Thymus (tissue), 14 donors: ENCODE results near the gene CWH43. TPM values are rescaled to one million over a fixed set of nuclear protein-coding genes. Genes with fewer than 3 reads are reported as not detected.

Experiments
- DNase-seq, 9 donors: peaks; one replicate each; pipeline ENCODE4 v3.0.0-alpha.2; 2013; ENCODE audit warnings: low spot score in 9 of 9, low read depth in 6 of 9, missing footprints in 1 of 9
- H3K27ac ChIP-seq, 2 donors: one replicate each; pipeline ENCODE4 v1.5.1; 2013; ENCODE audit warnings: control low read depth in 1 of 2, low read depth in 1 of 2, low read length in 1 of 2, mild to moderate bottlenecking in 1 of 2, moderate library complexity in 1 of 2
- H3K27me3 ChIP-seq, 2 donors: one replicate each; pipeline ENCODE4 v1.5.1; 2013; ENCODE audit warnings: low read length in 1 of 2; ENCODE audit not compliant: control insufficient read depth in 2 of 2, insufficient read depth in 1 of 2
- H3K36me3 ChIP-seq, 2 donors: one replicate each; pipeline ENCODE4 v1.5.1; 2013; ENCODE audit warnings: low read length in 1 of 2, mild to moderate bottlenecking in 1 of 2, moderate library complexity in 1 of 2; ENCODE audit not compliant: control insufficient read depth in 2 of 2, insufficient read depth in 2 of 2
- H3K4me1 ChIP-seq, 2 donors: one replicate each; pipeline ENCODE4 v1.5.1; 2013; ENCODE audit warnings: low read length in 2 of 2; ENCODE audit not compliant: control insufficient read depth in 2 of 2, insufficient read depth in 2 of 2
- H3K4me3 ChIP-seq, 2 donors: one replicate each; pipeline ENCODE4 v1.5.1; 2013; ENCODE audit warnings: low read length in 2 of 2, control low read depth in 1 of 2, mild to moderate bottlenecking in 1 of 2
- H3K9me3 ChIP-seq, 2 donors: one replicate each; pipeline ENCODE4 v1.5.1; 2013; ENCODE audit warnings: low read length in 1 of 2, mild to moderate bottlenecking in 1 of 2; ENCODE audit not compliant: control insufficient read depth in 2 of 2, insufficient read depth in 1 of 2
- WGBS: extraction: QIAGEN DNeasy Blood & Tissue Kit; methylation state at CpG from one replicate; pipeline ENCODE4 v1.1.7; 2013; 5-methylcytosine and 5-hydroxymethylcytosine counted together
- long read RNA-seq, 10 donors: transcript quantifications; one replicate each; lab custom pipeline, GENCODE V29; 2026
- polyA plus RNA-seq: library from polyadenylated mRNA; stranded (reverse); fragments of 200-250 nt; gene quantifications from one replicate; pipeline ENCODE4 v1.2.3, GENCODE V29; 2013
- total RNA-seq: library from RNA; stranded (reverse); fragments of 120-200 nt; gene quantifications from one replicate; pipeline ENCODE4 v1.2.4, GENCODE V29; 2013
- donor health status: healthy.

Gene CWH43
- total RNA-seq (0.09 TPM), polyA plus RNA-seq (1.3 TPM)
- long read RNA-seq, donor 1, result 0 reads
- long read RNA-seq, donor 2, result 0 reads
- long read RNA-seq, donor 3, result 0 reads
- long read RNA-seq, donor 4, result 0 reads
- long read RNA-seq, donor 5, result 0 reads
- long read RNA-seq, donor 6, result 0 reads
- long read RNA-seq, donor 7, result 0 reads
- long read RNA-seq, donor 8, result 0 reads
- long read RNA-seq, donor 9, result 0 reads
- long read RNA-seq, donor 10, result 0 reads

- no peak for DNase-seq
- Histone ChIP-seq H3K4me1 (no peaks in the 10 kb centered on the region), H3K9me3 (no peaks in the 10 kb centered on the region), H3K4me3 (no peak within 1 kb of the TSS), H3K27me3 (peaks cover 19 to 36% of the 10 kb centered on the region in 2 donors), H3K36me3 (no peaks in the 10 kb centered on the region), H3K27ac (no peak within 1 kb of the TSS)
- 7% methylated on average over 63 of the region's 63 CpGs for WGBS
Observed at GRCh38 chr4:48985976-48986653, at the start of gene CWH43. Gene CWH43 (plus strand): TSS chr4:48986275. CDS start chr4:48986430, 155 bp downstream.

GRCh38 chr4:48937033-48937432 lies 49.0 kb upstream of the CWH43 start:
- DNase-seq, result no peak
- Histone ChIP-seq H3K27me3 (peaks cover 0 to 2% of the 10 kb centered on the region in 2 donors), H3K4me1 (no peaks in the 10 kb centered on the region), H3K4me3 (no peak overlapping the region), H3K27ac (no peak overlapping the region), H3K36me3 (no peaks in the 10 kb centered on the region), H3K9me3 (peaks cover 2 to 5% of the 10 kb centered on the region in 2 donors)
- WGBS, result 95% methylated on average over 2 of the region's 2 CpGs

- 94% methylated on average over 3 of the region's 3 CpGs for WGBS
Observed at GRCh38 chr4:48938831-48939230, 47.2 kb upstream of the CWH43 start.

GRCh38 chr4:48939785-48940184 lies 46.3 kb upstream of the CWH43 start:
- peaks cover 0 to 7% of the 10 kb centered on the region in 2 donors for H3K4me1 ChIP-seq
- H3K9me3 ChIP-seq, result peaks cover 2 to 5% of the 10 kb centered on the region in 2 donors
- no peaks in the 10 kb centered on the region for H3K36me3 ChIP-seq
- no peak overlapping the region for H3K4me3 ChIP-seq
- DNase-seq, result no peak
- H3K27me3 ChIP-seq, result peaks cover 0 to 2% of the 10 kb centered on the region in 2 donors
- H3K27ac ChIP-seq, result no peak overlapping the region

More at GRCh38 chr4:48938831-48939230, 47.2 kb upstream of the CWH43 start:
- Histone ChIP-seq H3K36me3 (no peaks in the 10 kb centered on the region), H3K4me3 (no peak overlapping the region), H3K4me1 (no peaks in the 10 kb centered on the region), H3K27ac (no peak overlapping the region), H3K9me3 (peaks cover 2 to 5% of the 10 kb centered on the region in 2 donors), H3K27me3 (peaks cover 0 to 2% of the 10 kb centered on the region in 2 donors)
- no peak for DNase-seq

- H3K4me3 ChIP-seq, result no peak overlapping the region
- peak overlapping the region in 1 of 2 donors; percentile 18 for H3K27ac ChIP-seq
- H3K36me3 ChIP-seq, result no peaks in the 10 kb centered on the region
- WGBS, result 86% methylated on average over 1 of the region's 1 CpG
- DNase-seq, result no peak
- peaks cover 2% of the 10 kb centered on the region in 2 donors for H3K9me3 ChIP-seq
- peaks cover 0 to 11% of the 10 kb centered on the region in 2 donors for H3K4me1 ChIP-seq
- peaks cover 0 to 2% of the 10 kb centered on the region in 2 donors for H3K27me3 ChIP-seq
Observed at GRCh38 chr4:48943387-48943786, 42.7 kb upstream of the CWH43 start.

- Histone ChIP-seq H3K36me3 (no peaks in the 10 kb centered on the region), H3K4me1 (peaks cover 0 to 11% of the 10 kb centered on the region in 2 donors), H3K27ac (no peak overlapping the region), H3K9me3 (no peaks in the 10 kb centered on the region), H3K27me3 (peaks cover 0 to 2% of the 10 kb centered on the region in 2 donors), H3K4me3 (no peak overlapping the region)
- DNase-seq, result peak in 1 of 9 donors; percentile 5
- WGBS, result 93% methylated on average over 8 of the region's 8 CpGs
Observed at GRCh38 chr4:48944252-48944651, 41.8 kb upstream of the CWH43 start.

- DNase-seq, result peak; percentile 20 to 79 (median 44)
- H3K27me3 ChIP-seq, result peaks cover 0 to 2% of the 10 kb centered on the region in 2 donors
- H3K27ac ChIP-seq, result no peak overlapping the region
- no peaks in the 10 kb centered on the region for H3K36me3 ChIP-seq
- 67% methylated on average over 6 of the region's 6 CpGs for WGBS
- H3K9me3 ChIP-seq, result no peaks in the 10 kb centered on the region
- H3K4me1 ChIP-seq, result peaks cover 0 to 11% of the 10 kb centered on the region in 2 donors
- H3K4me3 ChIP-seq, result no peak overlapping the region
Observed at GRCh38 chr4:48944756-48945241, 41.3 kb upstream of the CWH43 start.

GRCh38 chr4:48945981-48946380 lies 40.1 kb upstream of the CWH43 start:
- WGBS, result 89% methylated on average over 2 of the region's 2 CpGs
- DNase-seq, result no peak
- Histone ChIP-seq H3K36me3 (no peaks in the 10 kb centered on the region), H3K4me3 (no peak overlapping the region), H3K4me1 (peaks cover 0 to 11% of the 10 kb centered on the region in 2 donors), H3K27ac (no peak overlapping the region), H3K9me3 (no peaks in the 10 kb centered on the region), H3K27me3 (peaks cover 0 to 2% of the 10 kb centered on the region in 2 donors)

- H3K4me3 ChIP-seq, result no peak overlapping the region
- H3K9me3 ChIP-seq, result no peaks in the 10 kb centered on the region
- peaks cover 0 to 11% of the 10 kb centered on the region in 2 donors for H3K4me1 ChIP-seq
- no peak overlapping the region for H3K27ac ChIP-seq
- no peak for DNase-seq
- no peaks in the 10 kb centered on the region for H3K27me3 ChIP-seq
- no peaks in the 10 kb centered on the region for H3K36me3 ChIP-seq
- WGBS, result 99% methylated on average over 1 of the region's 1 CpG
Observed at GRCh38 chr4:48947731-48948130, 38.3 kb upstream of the CWH43 start.
